GM12878 (cell line): ENCODE data around the gene GSC2. TPM values are rescaled to one million over a fixed set of nuclear protein-coding genes. Genes with fewer than 3 reads are reported as not detected.

Experiments
- ATAC-seq: fragments of 200-7000 bp; cut with Tn5 transposase; 3 replicates; pipeline ENCODE4 v1.9.1; 2020; ENCODE audit warnings: mild to moderate bottlenecking, moderate library complexity
- BruUV-seq: library from RNA; stranded (reverse); fragments of 400-500 nt; replicated peaks from 2 replicates; lab custom pipeline; 2021; lab: Mats Ljungman, UMichigan
- CTCF ChIA-PET: fragments of 300-600 bp; sonication (Branson Sonifier 250); formaldehyde crosslinking; extraction: SDS; loops from one replicate; lab custom pipeline; 2021; ENCODE audit warnings: inconsistent platforms; lab: Yijun Ruan, JAX
- POLR2A ChIA-PET: fragments of 350-600 bp; formaldehyde crosslinking; extraction: SDS; loops from one replicate; lab custom pipeline; 2021; ENCODE audit warnings: inconsistent platforms; lab: Charles Lee
- RAD21 ChIA-PET: fragments of 300-600 bp; sonication (Branson Sonifier 250); formaldehyde crosslinking; loops from one replicate; lab custom pipeline; 2023; ENCODE audit warnings: antibody characterized with exemption; ENCODE audit not compliant: unreplicated experiment; lab: Charles Lee
- SMC1A ChIA-PET: fragments of 300-600 bp; sonication (Branson Sonifier 250); formaldehyde crosslinking; loops from one replicate; lab custom pipeline; 2023; ENCODE audit not compliant: unreplicated experiment, uncharacterized antibody; lab: Charles Lee
- DNase-seq: peaks from one replicate; pipeline ENCODE4 v3.0.0-alpha.2; 2011; ENCODE audit warnings: low read depth, low spot score
- FAIRE-seq: peaks from 3 replicates; lab custom pipeline; 2011; peaks lifted over from hg19 to GRCh38; lab: Jason Lieb, UNC
- H2AFZ ChIP-seq: 2 replicates; pipeline ENCODE4 v1.6.0; 2011; ENCODE audit warnings: low read depth, low read length, control low read depth; ENCODE audit not compliant: control insufficient read depth
- H3K27ac ChIP-seq: 2 replicates; pipeline ENCODE4 v1.5.1; 2011; ENCODE audit warnings: control low read depth; ENCODE audit not compliant: control insufficient read depth, insufficient read depth
- H3K27me3 ChIP-seq, 2 experiments: replicated peaks in 1 of 2; 2 replicates each; pipeline versions ENCODE4 v1.6.0 to v1.6.1; 2011; ENCODE audit warnings: low read length in 1 of 2; ENCODE audit not compliant: control insufficient read depth in 2 of 2, insufficient read depth in 2 of 2
- H3K36me3 ChIP-seq, 2 experiments: 2 replicates each; pipeline ENCODE4 v1.5.1; 2011; ENCODE audit warnings: low read length in 1 of 2; ENCODE audit not compliant: control insufficient read depth in 2 of 2, insufficient read depth in 2 of 2
- H3K4me1 ChIP-seq: 2 replicates; pipeline ENCODE4 v1.6.1; 2011; ENCODE audit warnings: mild to moderate bottlenecking, low read length, moderate library complexity, mixed read lengths; ENCODE audit not compliant: control insufficient read depth, insufficient read depth
- H3K4me2 ChIP-seq: 2 replicates; pipeline ENCODE4 v1.6.0; 2011; ENCODE audit warnings: control low read depth; ENCODE audit not compliant: control insufficient read depth, insufficient read depth
- H3K4me3 ChIP-seq: fragments of 200-600 bp; sonication (generic); 2 replicates; pipeline ENCODE4 v1.5.1; 2016
- H3K79me2 ChIP-seq: 2 replicates; pipeline ENCODE4 v1.6.0; 2011; ENCODE audit warnings: low read length; ENCODE audit not compliant: control insufficient read depth, insufficient read depth
- H3K9ac ChIP-seq: 2 replicates; pipeline ENCODE4 v1.8.0; 2011; ENCODE audit warnings: low read length, control low read depth, mixed read lengths; ENCODE audit not compliant: control insufficient read depth, insufficient read depth
- H3K9me3 ChIP-seq: replicated peaks from 3 replicates; pipeline ENCODE4 v1.5.1; 2011; ENCODE audit warnings: mild to moderate bottlenecking, low read length; ENCODE audit not compliant: control insufficient read depth, insufficient read depth
- H4K20me1 ChIP-seq: 2 replicates; pipeline ENCODE4 v1.6.0; 2011; ENCODE audit not compliant: control insufficient read depth, insufficient read depth
- ASH2L ChIP-seq: fragments of 300-600, 200-600 bp; sonication (generic); IDR thresholded peaks from 2 replicates; pipeline ENCODE4 v1.6.1; 2017; ENCODE audit warnings: low read depth, mild to moderate bottlenecking, borderline replicate concordance
- BHLHE40 ChIP-seq, 2 experiments: fragments of 450-650 bp in 1 of 2; IDR thresholded peaks; 2 replicates each; pipeline ENCODE4 v1.6.1; 2011 to 2017; ENCODE audit warnings: low read depth in 2 of 2, borderline replicate concordance in 1 of 2, improper control_type of control experiment in 1 of 2, low read length in 1 of 2, mild to moderate bottlenecking in 1 of 2
- CREB1 ChIP-seq: IDR thresholded peaks from 2 replicates; pipeline ENCODE4 v1.6.1; 2012; ENCODE audit warnings: low read depth, mild to moderate bottlenecking, inconsistent platforms
- ELK1 ChIP-seq: IDR thresholded peaks from 2 replicates; pipeline ENCODE4 v1.6.1; 2012; ENCODE audit warnings: low read depth, low read length, improper control_type of control experiment
- MEF2B ChIP-seq: fragments of 450-650 bp; IDR thresholded peaks from 2 replicates; pipeline ENCODE4 v1.6.1; 2018; ENCODE audit warnings: mild to moderate bottlenecking, moderate library complexity; ENCODE audit not compliant: partially characterized antibody, poor library complexity, severe bottlenecking
- NKRF ChIP-seq: fragments of 450-650 bp; conservative IDR thresholded peaks from 2 replicates; pipeline ENCODE4 v1.6.1; 2017; ENCODE audit warnings: mild to moderate bottlenecking, moderate library complexity
- POLR2AphosphoS5 ChIP-seq: IDR thresholded peaks from 2 replicates; pipeline ENCODE4 v1.6.1; 2011; ENCODE audit warnings: mild to moderate bottlenecking, low read length, inconsistent platforms
- RB1 ChIP-seq: fragments of 450-650 bp; formaldehyde crosslinking; IDR thresholded peaks from 2 replicates; pipeline ENCODE4 v1.6.1; 2017; ENCODE audit warnings: mild to moderate bottlenecking, borderline replicate concordance
- SKIL ChIP-seq: fragments of 450-650 bp; IDR thresholded peaks from 2 replicates; pipeline ENCODE4 v1.6.1; 2017; ENCODE audit warnings: mild to moderate bottlenecking, low read depth, inconsistent platforms; ENCODE audit not compliant: poor library complexity, severe bottlenecking
- TARDBP ChIP-seq: IDR thresholded peaks from 2 replicates; pipeline ENCODE4 v1.6.1; 2016; ENCODE audit warnings: borderline replicate concordance
- TCF12 ChIP-seq: IDR thresholded peaks from 2 replicates; pipeline ENCODE4 v1.6.1; 2011; ENCODE audit warnings: low read depth, mild to moderate bottlenecking, low read length
- WGBS: methylation state at CpG from one replicate; pipeline ENCODE4 v1.1.6; 2016; ENCODE audit warnings: low lambda C conversion rate; ENCODE audit not compliant: insufficient replicate concordance, insufficient coverage; ENCODE audit errors: missing lambda C conversion rate; 5-methylcytosine and 5-hydroxymethylcytosine counted together
- in situ Hi-C: fragments of 300-500 bp; cut with MboI; formaldehyde crosslinking; loops from 9 replicates; pipeline ENCODE4 v1.14.3; 2018; ENCODE audit warnings: mixed read lengths
- intact Hi-C: fragments of 100-400 bp; cut with micrococcal nuclease; formaldehyde crosslinking; loops from one replicate; pipeline ENCODE4 v1.14.2; 2022; ENCODE audit not compliant: unreplicated experiment
- polyA plus RNA-seq, 11 experiments: library from polyadenylated mRNA; depleted of rRNA in 4 of 11; unstranded in 6 of 11; stranded (reverse) in 5 of 11; fragments of >200 nt; fragmentation: Nextera tagmentation in 4 of 11; fragmentation: Illumina TruSeq in 1 of 11; extraction: Ambion mirVana in 4 of 11; extraction: Trizol in 1 of 11; gene quantifications; 1 replicate in 1 of 11; 2 replicates in 10 of 11; pipeline versions ENCODE4 v1.2.1 to v1.2.3, GENCODE V29; 2011 to 2016; ENCODE audit warnings: inconsistent platforms in 2 of 11, missing spikeins in 2 of 11, low read depth in 1 of 11
- total RNA-seq, 4 experiments: library from RNA; depleted of rRNA in 3 of 4; stranded (reverse); fragments of >200 nt in 3 of 4; fragmentation: Illumina TruSeq in 1 of 4; extraction: Trizol in 1 of 4; gene quantifications; 2 replicates each; pipeline versions ENCODE4 v1.2.1 to v1.2.3, GENCODE V29; 2013 to 2021
- TF ChIP-seq, protein P1 (sequence below): fragments of 150-350 bp; IDR thresholded peaks from 2 replicates; pipeline ENCODE4 v1.6.1; 2014; ENCODE audit warnings: mild to moderate bottlenecking, low read depth, low read length
- TF ChIP-seq, protein P2 (sequence below): fragments of 150-350 bp; IDR thresholded peaks from 2 replicates; pipeline ENCODE4 v1.6.1; 2016; ENCODE audit warnings: low read depth, low read length

The GSC2 gene
- total and polyA plus RNA-seq, 10 of the 15 experiments (the other 5 are each of a cell fraction or from before 2014, with no cell fraction given) = not detected

DNA sequence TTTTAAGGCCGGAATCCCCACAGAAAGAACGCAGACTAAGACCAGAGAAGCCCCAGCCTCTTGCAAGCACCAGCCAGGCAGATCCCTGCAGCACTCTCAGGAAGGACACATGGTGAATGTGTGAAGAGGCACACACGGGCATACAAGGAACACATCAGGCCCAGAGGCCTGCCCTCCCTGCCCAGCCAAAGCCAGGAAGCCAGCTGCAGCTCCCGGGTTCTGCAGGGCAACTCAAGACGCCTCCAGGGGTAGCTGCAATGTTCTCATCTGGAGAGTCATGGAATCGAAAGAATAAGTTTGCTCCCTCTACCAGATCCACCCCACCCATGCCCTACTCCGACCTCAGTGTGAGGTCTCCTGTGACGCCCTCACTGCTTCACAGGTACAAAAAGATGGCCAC lies 30.1 kb downstream of the GSC2 start:
- ChIA-PET CTCF (interaction anchor here (1.0 kb wide), 1 partner anchor 13 kb away, joined by 3 read pairs; no protein-coding TSS in a partner anchor), RAD21 (no interaction called here), POLR2A (no interaction called here), SMC1A (no interaction called here)
- Histone ChIP-seq H3K27ac (no peak overlapping the region), H4K20me1 (peaks cover 3% of the 10 kb centered on the region), H3K9me3 (no peaks in the 10 kb centered on the region), H3K27me3 (no peaks in the 10 kb centered on the region; a peak in 1 of 4 replicates), H3K4me1 (peaks cover 24% of the 10 kb centered on the region), H2AFZ (no peak overlapping the region), H3K9ac (no peak overlapping the region), H3K36me3 (peaks cover 0 to 3% of the 10 kb centered on the region in 2 experiments; a peak in 2 of 4 replicates), H3K79me2 (peaks cover 68% of the 10 kb centered on the region), H3K4me3 (peak overlapping the region; percentile 95; the same call in 1 of the 2 replicates), H3K4me2 (peak overlapping the region; percentile 99)
- no peak for ATAC-seq
- in situ Hi-C loops = no loop called here
- intact Hi-C loops = no loop called here
- 91% methylated on average over 8 of the region's 8 CpGs for WGBS
- FAIRE-seq = no peak
- TF ChIP-seq, protein P1, sequence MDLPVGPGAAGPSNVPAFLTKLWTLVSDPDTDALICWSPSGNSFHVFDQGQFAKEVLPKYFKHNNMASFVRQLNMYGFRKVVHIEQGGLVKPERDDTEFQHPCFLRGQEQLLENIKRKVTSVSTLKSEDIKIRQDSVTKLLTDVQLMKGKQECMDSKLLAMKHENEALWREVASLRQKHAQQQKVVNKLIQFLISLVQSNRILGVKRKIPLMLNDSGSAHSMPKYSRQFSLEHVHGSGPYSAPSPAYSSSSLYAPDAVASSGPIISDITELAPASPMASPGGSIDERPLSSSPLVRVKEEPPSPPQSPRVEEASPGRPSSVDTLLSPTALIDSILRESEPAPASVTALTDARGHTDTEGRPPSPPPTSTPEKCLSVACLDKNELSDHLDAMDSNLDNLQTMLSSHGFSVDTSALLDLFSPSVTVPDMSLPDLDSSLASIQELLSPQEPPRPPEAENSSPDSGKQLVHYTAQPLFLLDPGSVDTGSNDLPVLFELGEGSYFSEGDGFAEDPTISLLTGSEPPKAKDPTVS = no peak
- no peak for TF ChIP-seq MEF2B
- TF ChIP-seq RB1 = no peak
- no peak for TF ChIP-seq TCF12
- TF ChIP-seq POLR2AphosphoS5 = no peak
- no peak for TF ChIP-seq ELK1
- TF ChIP-seq CREB1 = no peak
- TF ChIP-seq SKIL = no peak
- no peak for TF ChIP-seq ASH2L
- no peak for TF ChIP-seq BHLHE40 (IDR thresholded peaks at IDR 0.05; ENCODE audit: borderline replicate concordance in 1 of 2, low read depth in 2 of 2, low read length in 1 of 2)
- TF ChIP-seq NKRF = no peak
- TF ChIP-seq, protein P2, sequence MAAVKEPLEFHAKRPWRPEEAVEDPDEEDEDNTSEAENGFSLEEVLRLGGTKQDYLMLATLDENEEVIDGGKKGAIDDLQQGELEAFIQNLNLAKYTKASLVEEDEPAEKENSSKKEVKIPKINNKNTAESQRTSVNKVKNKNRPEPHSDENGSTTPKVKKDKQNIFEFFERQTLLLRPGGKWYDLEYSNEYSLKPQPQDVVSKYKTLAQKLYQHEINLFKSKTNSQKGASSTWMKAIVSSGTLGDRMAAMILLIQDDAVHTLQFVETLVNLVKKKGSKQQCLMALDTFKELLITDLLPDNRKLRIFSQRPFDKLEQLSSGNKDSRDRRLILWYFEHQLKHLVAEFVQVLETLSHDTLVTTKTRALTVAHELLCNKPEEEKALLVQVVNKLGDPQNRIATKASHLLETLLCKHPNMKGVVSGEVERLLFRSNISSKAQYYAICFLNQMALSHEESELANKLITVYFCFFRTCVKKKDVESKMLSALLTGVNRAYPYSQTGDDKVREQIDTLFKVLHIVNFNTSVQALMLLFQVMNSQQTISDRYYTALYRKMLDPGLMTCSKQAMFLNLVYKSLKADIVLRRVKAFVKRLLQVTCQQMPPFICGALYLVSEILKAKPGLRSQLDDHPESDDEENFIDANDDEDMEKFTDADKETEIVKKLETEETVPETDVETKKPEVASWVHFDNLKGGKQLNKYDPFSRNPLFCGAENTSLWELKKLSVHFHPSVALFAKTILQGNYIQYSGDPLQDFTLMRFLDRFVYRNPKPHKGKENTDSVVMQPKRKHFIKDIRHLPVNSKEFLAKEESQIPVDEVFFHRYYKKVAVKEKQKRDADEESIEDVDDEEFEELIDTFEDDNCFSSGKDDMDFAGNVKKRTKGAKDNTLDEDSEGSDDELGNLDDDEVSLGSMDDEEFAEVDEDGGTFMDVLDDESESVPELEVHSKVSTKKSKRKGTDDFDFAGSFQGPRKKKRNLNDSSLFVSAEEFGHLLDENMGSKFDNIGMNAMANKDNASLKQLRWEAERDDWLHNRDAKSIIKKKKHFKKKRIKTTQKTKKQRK = no peak
- TF ChIP-seq TARDBP = no peak
- no TSS peak for BruUV-seq
- no peak for DNase-seq
